T-helper 9 cell (primary cell): ENCODE data around the gene OR5M3.

ENCODE experiments used
- DNase-seq: peaks from one replicate; pipeline ENCODE4 v3.0.0-alpha.2; 2020
- total RNA-seq, 2 donors: gene quantifications; one replicate each; lab custom pipeline; 2026; lab: John Stamatoyannopoulos, UW

The OR5M3 gene
- 0 reads per million in 2 donors for total RNA-seq

DNA sequence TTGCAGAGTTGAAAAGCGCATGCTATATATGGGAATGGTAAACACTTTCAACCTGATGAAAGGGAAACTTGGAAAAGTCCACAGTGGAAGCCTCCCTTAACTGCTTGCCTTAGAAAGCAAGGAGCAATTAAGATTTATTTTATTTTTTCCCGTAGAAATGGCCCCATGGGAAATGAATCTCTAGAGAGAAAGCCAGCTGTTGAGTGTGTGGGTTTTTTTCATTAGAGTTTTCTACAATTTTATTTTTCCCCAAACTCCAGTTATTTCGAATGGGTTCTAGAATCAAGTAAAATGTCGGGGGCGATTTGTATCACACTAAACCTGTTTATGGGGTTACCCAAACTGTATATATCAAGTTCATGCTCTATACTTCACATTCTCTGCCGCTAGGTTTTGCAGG is at the start of gene OR5M3:
OR5M3 (minus strand) TSS at position 101 of the 400 bp plus-strand sequence. CDS start 2,855 bp downstream, outside the sequence.
- DNase-seq = no peak

GRCh38 chr11:56522008-56522407 is 48.9 kb upstream of the OR5M3 start:
- DNase-seq = no peak

GRCh38 chr11:56513280-56513679 is 40.1 kb upstream of the OR5M3 start:
- no peak for DNase-seq

DNA sequence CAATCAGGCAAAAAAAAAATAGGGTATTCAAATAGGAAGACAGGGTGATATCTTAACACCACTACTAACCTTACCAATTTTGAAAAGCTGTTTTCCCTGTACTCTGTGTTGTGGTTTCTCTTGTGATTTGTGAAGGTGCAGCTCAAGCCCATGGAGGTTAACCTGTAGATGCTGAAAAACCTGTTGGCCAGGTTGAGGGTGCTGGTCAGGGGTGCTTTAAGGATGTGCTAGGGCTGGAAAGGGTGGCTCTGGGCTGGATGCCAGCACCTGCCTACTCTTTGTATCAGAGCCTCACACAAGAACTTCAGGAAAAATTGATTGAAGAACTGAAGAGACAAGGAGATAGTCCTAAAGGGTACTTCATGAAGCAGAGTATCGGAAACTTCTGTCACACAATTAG is 36.3 kb upstream of the OR5M3 start:
- DNase-seq = no peak

DNA sequence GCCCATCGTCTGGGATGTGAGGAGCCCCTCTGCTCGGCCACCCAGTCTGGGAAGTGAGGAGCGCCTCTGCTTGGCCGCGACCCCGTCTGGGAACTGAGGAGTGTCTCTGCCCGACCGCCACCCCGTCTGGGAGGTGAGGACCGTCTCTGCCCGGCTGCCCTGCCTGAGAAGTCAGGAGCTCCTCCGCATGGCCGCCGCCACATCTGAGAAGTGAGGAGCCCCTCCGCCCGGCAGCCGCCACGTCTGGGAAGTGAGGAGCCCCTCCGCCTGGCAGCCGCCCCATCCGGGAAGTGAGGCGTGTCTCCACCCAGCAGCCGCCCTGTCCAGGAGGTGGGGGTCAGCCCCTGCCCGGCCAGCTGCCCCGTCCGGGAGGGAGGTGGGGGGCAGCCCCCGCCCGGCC is 23.9 kb upstream of the OR5M3 start:
- DNase-seq = no peak

DNA sequence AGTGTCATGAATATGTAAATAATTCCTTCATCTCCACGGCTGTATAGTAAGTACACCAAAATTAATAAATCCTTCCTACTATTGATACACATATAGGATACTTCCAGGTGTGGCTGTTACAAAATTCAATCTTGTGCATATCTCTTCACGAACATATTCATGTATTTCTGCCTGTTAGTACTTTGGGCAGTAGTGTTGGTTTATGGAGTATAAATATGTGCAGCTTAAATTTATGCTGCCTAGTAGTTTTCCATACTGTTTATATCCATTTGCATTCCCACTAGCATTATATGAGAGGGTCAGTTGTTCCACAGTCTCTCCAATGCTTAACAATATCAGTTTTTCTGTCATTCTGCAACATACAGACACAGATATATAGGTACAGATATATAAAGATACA is 22.0 kb upstream of the OR5M3 start:
- no peak for DNase-seq

DNA sequence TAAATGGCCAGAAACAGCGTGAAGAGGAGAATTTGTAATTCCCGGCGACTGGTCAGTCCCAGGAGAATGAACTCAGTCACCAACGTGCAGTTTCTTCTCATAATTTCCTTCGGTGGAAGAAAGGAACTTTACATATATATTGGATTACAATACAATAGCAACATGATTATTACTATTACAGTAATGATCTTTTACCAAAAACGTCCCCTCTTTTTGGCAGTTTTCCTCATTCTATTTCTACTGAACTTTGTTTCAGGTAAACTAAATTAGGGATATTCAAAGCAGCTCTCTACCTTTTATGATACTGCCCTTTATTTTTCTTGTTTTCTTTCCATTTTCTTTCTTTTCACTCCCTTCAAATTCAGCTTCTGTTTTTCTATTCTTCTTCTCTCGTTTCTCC is 18.1 kb upstream of the OR5M3 start, which contains the start of gene OR5M8:
OR5M8 (minus strand) TSS at position 101 of the 400 bp plus-strand sequence; CDS start at position 101, 0 bp downstream.
- DNase-seq = no peak

GRCh38 chr11:56486801-56487200 is 13.6 kb upstream of the OR5M3 start:
- DNase-seq = no peak

GRCh38 chr11:56474729-56475235 is 1.6 kb upstream of the OR5M3 start:
- no peak for DNase-seq

DNA sequence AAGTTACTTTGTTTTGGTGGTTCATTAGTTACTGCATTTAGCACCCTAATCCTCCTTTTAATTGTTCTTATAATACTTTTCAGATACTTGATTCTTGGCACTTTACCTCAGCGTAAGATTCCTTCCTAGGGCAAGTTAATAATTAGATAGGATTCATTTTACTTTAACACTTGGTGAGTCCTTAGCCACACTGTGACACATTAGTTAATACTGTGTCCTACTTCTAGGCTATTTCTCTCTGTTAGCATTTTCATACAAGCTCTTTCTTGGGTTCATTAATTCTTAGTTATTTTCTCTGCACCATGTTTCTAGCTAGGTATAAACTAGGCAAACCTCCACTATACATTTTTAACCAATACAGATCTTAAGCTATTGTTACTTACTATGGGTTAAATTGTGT is 16.1 kb downstream of the OR5M3 start:
- no peak for DNase-seq

GRCh38 chr11:56453521-56453920 is 19.6 kb downstream of the OR5M3 start:
- DNase-seq = no peak
